ENCODE results near the gene OR51G1. TPM values are rescaled to one million over a fixed set of nuclear protein-coding genes. Genes with fewer than 3 reads are reported as not detected.
"Not testable (repeated sequence)": the region's sequence is repeated elsewhere in the genome, so short reads cannot be mapped to it uniquely, and the experiment has no call there.

The OR51G1 gene
- not detected for total RNA-seq

DNA sequence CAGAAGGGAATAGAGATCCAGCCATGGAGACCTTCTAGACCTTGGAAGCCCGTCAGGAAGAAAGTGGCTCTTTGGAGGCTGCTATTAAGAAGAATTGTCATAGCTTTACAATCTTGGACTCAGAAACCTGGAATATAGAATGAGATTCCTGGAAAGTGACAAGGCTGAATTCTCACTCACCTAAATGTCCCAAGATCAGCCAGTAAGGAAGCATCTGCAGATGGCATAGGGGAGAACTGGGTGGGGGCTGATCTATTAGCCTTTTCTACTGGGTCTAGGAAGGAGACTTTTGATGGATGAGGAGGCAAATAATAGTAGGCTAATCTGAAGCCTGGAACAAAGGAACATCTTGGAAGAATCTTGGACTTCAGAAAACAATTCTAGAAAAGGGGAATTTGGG is at the start of gene OR51G1:
OR51G1 (minus strand) TSS at position 101 of the 400 bp plus-strand sequence; CDS start at position 101, 0 bp downstream.
- H3K27ac Mint-ChIP-seq = no peak within 1 kb of the TSS
- peaks cover 4 to 6% of the 10 kb centered on the region in 2 donors for H3K9me3 Mint-ChIP-seq
- no peaks in the 10 kb centered on the region for H3K36me3 Mint-ChIP-seq
- no peak for DNase-seq (ENCODE audit: low spot score in 2 of 2)
- ATAC-seq = no peak

DNA sequence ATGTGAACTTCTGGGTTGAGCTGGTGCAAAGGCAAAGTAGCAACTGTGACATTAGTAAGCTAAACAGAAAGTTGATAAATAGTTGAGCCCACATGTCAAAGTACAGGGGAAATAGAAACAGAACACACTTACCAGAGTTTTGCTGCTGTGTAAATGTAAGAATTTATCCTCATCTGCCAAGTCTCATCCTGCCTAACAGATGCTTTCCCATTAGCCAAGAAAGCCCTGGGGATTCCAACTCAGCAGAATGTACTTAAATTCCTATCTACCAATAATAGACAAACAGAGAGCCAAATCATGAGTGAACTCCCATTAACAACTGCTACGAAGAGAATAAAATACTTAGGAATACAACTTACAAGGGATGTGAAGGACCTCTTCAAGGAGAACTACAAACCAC is 38.7 kb upstream of the OR51G1 start:
- H3K36me3 Mint-ChIP-seq = no peaks in the 10 kb centered on the region
- DNase-seq (ENCODE audit: low spot score in 2 of 2) = no peak
- no peak overlapping the region for H3K27ac Mint-ChIP-seq
- peaks cover 11 to 13% of the 10 kb centered on the region in 2 donors for H3K9me3 Mint-ChIP-seq
- ATAC-seq = no peak

DNA sequence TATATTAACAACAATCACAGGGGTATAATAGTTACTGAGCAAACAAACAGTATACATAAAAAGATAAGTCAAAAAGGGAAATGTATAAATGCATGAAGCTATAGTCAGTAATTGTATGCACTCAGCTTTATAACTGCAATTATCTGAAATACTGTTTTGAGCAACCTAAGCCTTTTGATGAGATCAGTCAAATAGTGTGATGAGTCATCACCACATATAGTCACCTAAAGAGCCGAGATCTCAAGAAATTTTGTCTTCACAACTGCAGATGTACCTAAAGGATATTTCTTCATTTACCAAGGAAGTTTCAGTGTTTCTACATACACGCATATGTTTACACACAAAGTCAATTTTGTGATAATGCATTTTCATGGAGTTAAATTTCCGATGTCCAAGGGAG is 36.7 kb upstream of the OR51G1 start:
- no peak overlapping the region for H3K27ac Mint-ChIP-seq
- peaks cover 8 to 10% of the 10 kb centered on the region in 2 donors for H3K9me3 Mint-ChIP-seq
- no peak for ATAC-seq
- no peak for DNase-seq (ENCODE audit: low spot score in 2 of 2)
- H3K36me3 Mint-ChIP-seq = no peaks in the 10 kb centered on the region

DNA sequence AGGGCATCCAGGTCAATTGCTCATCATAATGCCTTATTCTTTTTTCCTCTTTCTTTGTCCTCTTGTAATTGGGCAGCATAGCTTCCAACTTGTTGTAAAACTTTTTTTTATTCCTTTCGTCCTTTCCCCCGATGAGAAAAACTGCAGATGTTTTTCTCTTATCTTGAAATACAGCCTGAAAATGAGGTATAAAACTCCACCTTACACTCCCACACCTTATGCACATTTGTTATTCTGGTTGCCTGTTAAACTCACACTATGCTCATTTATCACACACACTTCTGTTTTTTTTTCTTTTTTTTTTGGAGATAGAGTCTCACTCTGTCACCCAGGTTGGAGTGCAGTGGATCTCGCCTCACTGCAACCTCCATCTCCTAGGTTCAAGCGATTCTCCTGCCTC is 33.3 kb upstream of the OR51G1 start:
- DNase-seq (ENCODE audit: low spot score in 2 of 2) (no peak), ATAC-seq (no peak)
- no peak overlapping the region for H3K27ac Mint-ChIP-seq
- peaks cover 6 to 9% of the 10 kb centered on the region in 2 donors for H3K9me3 Mint-ChIP-seq
- no peaks in the 10 kb centered on the region for H3K36me3 Mint-ChIP-seq

- not testable (repeated sequence) for H3K36me3 Mint-ChIP-seq; ATAC-seq; DNase-seq (ENCODE audit: low spot score in 2 of 2); H3K9me3 Mint-ChIP-seq; H3K27ac Mint-ChIP-seq
Observed at GRCh38 chr11:4955613-4956012, 31.5 kb upstream of the OR51G1 start, which contains the start of gene OR51A2. OR51A2 (minus strand) TSS chr11:4955713; CDS start chr11:4955713, 0 bp downstream.

DNA sequence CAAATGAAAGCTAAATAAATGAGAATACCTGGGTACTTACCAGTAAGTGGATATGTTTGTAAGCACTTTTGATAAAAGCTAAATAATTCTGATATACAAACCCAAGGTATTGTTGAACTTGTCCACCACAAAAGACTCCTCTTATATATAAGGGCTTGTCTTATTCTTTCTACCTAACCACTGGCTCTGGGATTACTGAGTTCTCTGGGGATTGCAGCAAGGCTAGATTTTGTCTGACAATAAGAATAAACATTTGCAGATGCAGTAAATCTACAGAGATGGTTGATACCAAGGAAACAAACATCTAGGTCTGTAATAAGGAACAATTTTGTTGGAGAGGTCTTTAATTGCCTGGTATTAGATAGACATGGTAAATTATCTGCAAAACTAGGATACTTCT is 23.4 kb upstream of the OR51G1 start, which contains the start of gene OR51A4:
OR51A4 (minus strand) TSS at position 101 of the 400 bp plus-strand sequence. CDS start 505 bp downstream, outside the sequence.
- H3K9me3 Mint-ChIP-seq = no peaks in the 10 kb centered on the region
- ATAC-seq (no peak), DNase-seq (ENCODE audit: low spot score in 2 of 2) (no peak)
- H3K36me3 Mint-ChIP-seq = no peaks in the 10 kb centered on the region
- no peak within 1 kb of the TSS for H3K27ac Mint-ChIP-seq

GRCh38 chr11:4936745-4937144 is 12.6 kb upstream of the OR51G1 start:
- Mint-ChIP-seq H3K27ac (no peak overlapping the region), H3K9me3 (no peaks in the 10 kb centered on the region), H3K36me3 (no peaks in the 10 kb centered on the region)
- no peak for ATAC-seq
- DNase-seq (ENCODE audit: low spot score in 2 of 2) = no peak

DNA sequence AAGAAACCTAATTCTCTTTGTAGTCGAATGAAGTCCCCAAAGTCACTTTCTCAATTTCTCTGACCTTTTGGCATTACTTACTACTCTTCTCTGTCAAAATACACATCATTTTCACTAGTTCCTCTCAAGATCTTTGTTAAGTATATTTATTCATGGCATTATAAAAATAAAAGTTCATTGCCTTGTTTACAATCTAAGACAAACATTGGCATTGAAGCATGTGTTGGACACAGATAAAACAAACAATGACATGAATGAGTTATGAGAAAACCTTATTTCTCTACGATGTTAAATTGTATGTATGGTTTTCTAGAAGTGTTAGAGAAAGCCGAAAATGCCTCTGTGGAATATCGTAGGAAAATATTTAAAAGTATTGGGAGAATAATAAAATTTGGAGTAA is 8.6 kb upstream of the OR51G1 start:
- DNase-seq (ENCODE audit: low spot score in 2 of 2) (no peak), ATAC-seq (no peak)
- Mint-ChIP-seq H3K27ac (no peak overlapping the region), H3K36me3 (no peaks in the 10 kb centered on the region), H3K9me3 (no peaks in the 10 kb centered on the region)

DNA sequence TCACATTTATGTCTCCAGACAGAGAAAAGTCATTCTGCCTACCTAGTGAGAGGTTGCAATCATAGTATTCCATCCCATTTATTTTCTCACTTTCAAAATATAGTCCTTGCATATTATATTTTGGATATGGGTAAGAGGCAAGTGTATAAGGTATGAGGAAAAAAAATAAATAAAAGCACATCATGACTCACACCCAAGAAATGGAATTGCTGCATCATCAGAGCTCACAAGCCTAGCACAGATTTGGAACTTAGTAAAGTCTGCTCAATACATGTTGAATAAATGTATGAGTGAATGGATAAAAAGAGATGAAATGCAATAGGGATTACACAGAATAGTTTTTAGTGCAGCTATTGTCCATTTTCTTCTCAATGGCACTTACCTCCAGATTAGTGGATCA is 2.5 kb upstream of the OR51G1 start:
- DNase-seq (ENCODE audit: low spot score in 2 of 2) = no peak
- Mint-ChIP-seq H3K9me3 (peaks cover 4 to 6% of the 10 kb centered on the region in 2 donors), H3K27ac (no peak overlapping the region), H3K36me3 (no peaks in the 10 kb centered on the region)
- no peak for ATAC-seq

GRCh38 chr11:4922304-4922703 is 1.8 kb downstream of the OR51G1 start:
- Mint-ChIP-seq H3K27ac (no peak overlapping the region), H3K36me3 (no peaks in the 10 kb centered on the region), H3K9me3 (peaks cover 4 to 6% of the 10 kb centered on the region in 2 donors)
- DNase-seq (ENCODE audit: low spot score in 2 of 2) (no peak), ATAC-seq (no peak)

GRCh38 chr11:4921796-4922195 is 2.3 kb downstream of the OR51G1 start:
- H3K27ac Mint-ChIP-seq = no peak overlapping the region

DNA sequence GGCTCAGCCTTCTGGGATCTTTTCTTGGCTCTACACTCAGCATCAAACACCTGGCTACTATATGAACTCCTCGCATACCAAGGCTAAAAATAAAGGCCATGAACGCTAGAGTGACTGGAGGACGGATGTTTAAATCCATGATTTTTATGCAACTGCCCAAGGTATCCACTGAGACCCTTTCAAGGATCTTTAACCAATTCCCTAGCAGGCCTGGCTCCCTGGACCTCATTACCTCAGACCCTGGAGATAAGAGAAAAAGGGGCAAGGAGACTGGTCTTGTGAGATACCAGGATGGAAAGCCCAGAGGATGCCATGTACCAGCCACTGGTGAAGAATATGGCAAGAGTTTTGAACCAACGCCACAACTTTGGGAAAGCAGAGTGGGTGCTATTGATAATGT is 4.9 kb downstream of the OR51G1 start, which contains the start of gene OR51G2:
OR51G2 (minus strand) TSS at position 101 of the 400 bp plus-strand sequence. CDS start 3,687 bp downstream, outside the sequence.
- DNase-seq (ENCODE audit: low spot score in 2 of 2) (no peak), ATAC-seq (no peak)
- Mint-ChIP-seq H3K27ac (no peak within 1 kb of the TSS), H3K36me3 (no peaks in the 10 kb centered on the region), H3K9me3 (peaks cover 0 to 6% of the 10 kb centered on the region in 2 donors)

More at GRCh38 chr11:4921796-4922195, 2.3 kb downstream of the OR51G1 start:
- H3K9me3 Mint-ChIP-seq = peaks cover 4 to 6% of the 10 kb centered on the region in 2 donors
- DNase-seq (ENCODE audit: low spot score in 2 of 2) (no peak), ATAC-seq (no peak)
- H3K36me3 Mint-ChIP-seq = no peaks in the 10 kb centered on the region

DNA sequence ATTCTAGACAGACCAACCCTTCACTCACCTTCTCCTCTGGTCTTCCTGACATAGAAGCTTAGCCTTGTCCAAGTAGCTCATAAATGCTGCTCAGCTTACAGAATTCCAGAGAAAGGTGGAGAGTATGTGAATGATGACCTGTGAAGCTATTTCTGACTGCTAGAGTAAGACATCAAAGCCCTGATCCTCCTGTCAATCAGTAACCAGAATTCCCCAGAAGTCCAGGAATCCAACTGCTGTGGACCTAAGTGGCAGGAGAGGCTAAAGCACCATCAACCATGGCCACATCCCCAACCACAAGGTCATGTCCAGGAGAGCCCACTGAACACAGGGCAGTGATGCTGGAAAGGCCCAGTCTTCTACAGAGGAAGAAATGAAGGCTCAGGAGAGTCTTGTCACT is 7.6 kb downstream of the OR51G1 start:
- ATAC-seq = no peak
- no peak for DNase-seq (ENCODE audit: low spot score in 2 of 2)
- Mint-ChIP-seq H3K9me3 (no peaks in the 10 kb centered on the region), H3K36me3 (no peaks in the 10 kb centered on the region), H3K27ac (no peak overlapping the region)

DNA sequence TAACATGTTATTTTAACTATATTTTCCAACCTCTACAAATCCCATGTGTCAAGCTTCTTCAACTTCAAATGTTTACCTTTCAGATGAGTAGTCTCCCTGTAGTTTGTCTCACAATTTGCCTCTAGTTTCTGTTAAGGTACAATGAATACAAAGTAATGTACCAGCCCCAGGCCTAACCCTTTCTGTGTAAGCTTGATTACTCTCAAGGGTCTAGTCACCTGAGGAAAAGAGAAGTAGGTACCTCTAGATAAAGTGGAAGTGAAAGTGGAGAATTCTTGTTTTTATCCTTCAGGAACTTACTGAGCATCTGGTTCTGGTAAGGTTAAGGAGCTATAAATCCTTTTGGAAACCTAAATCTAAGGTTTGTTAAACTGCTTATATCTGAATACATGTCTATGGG is 20.7 kb downstream of the OR51G1 start, which contains the start of gene OR51A7:
OR51A7 (plus strand) TSS at position 300 of the 400 bp plus-strand sequence. CDS start 3,587 bp downstream, outside the sequence.
- Mint-ChIP-seq H3K9me3 (peaks cover 4% of the 10 kb centered on the region in 2 donors), H3K27ac (no peak within 1 kb of the TSS), H3K36me3 (no peaks in the 10 kb centered on the region)
- DNase-seq (ENCODE audit: low spot score in 2 of 2) (no peak), ATAC-seq (no peak)

DNA sequence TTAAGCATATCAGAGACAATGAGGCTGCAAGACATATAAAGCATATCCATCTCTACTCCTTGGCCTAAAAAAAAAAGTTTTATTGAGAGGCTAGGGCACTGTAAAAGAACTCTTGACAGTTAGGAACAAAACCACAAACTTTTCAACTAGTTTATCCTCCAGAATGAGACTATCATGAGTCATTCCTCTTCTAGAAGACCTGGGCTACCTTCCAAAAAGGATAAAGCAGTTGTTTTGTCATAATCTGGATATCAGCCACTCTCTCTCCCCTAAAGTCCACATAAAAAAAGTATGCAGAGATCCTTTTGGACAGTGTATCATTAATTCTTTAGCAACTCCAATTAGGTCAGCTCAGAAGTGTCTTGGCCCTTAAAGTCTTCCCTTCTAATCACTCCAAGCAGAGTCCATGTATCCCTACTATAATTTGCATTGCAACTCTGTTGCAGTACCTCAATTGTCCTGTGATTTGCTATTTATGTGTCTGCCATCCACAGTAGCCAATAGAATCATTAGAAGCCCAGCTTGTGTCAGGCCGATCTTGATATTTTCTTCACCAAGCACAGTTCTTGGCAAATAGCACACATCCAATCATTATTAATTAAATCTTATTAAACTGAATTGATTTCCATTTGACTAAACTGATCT is 32.0 kb downstream of the OR51G1 start:
- no peak for ATAC-seq
- no peak overlapping the region for H3K27ac Mint-ChIP-seq
- H3K9me3 Mint-ChIP-seq = no peaks in the 10 kb centered on the region
- DNase-seq (ENCODE audit: low spot score in 2 of 2) = no peak
- no peaks in the 10 kb centered on the region for H3K36me3 Mint-ChIP-seq

- H3K36me3 Mint-ChIP-seq = no peaks in the 10 kb centered on the region
- no peak for ATAC-seq
Observed at GRCh38 chr11:4890279-4890678, 33.9 kb downstream of the OR51G1 start.

GRCh38 chr11:4887591-4887990 is 36.5 kb downstream of the OR51G1 start:
- no peak for ATAC-seq

More at GRCh38 chr11:4890279-4890678, 33.9 kb downstream of the OR51G1 start:
- no peak for DNase-seq (ENCODE audit: low spot score in 2 of 2)
- H3K27ac Mint-ChIP-seq = no peak overlapping the region
- H3K9me3 Mint-ChIP-seq = no peaks in the 10 kb centered on the region

GRCh38 chr11:4886186-4886585 is 38.0 kb downstream of the OR51G1 start:
- ATAC-seq = no peak
- no peak overlapping the region for H3K27ac Mint-ChIP-seq
- DNase-seq (ENCODE audit: low spot score in 2 of 2) = no peak
- H3K9me3 Mint-ChIP-seq = no peaks in the 10 kb centered on the region
- H3K36me3 Mint-ChIP-seq = no peaks in the 10 kb centered on the region

More at GRCh38 chr11:4887591-4887990, 36.5 kb downstream of the OR51G1 start:
- DNase-seq (ENCODE audit: low spot score in 2 of 2) = no peak
- Mint-ChIP-seq H3K27ac (no peak overlapping the region), H3K36me3 (no peaks in the 10 kb centered on the region), H3K9me3 (no peaks in the 10 kb centered on the region)
